ENCODE measurements around the gene CELSR2.

CELSR2 gene

GRCh38 chr1:109307274-109308021, 58.1 kb downstream of the CELSR2 start:
- no peak for DNase-seq

DNA sequence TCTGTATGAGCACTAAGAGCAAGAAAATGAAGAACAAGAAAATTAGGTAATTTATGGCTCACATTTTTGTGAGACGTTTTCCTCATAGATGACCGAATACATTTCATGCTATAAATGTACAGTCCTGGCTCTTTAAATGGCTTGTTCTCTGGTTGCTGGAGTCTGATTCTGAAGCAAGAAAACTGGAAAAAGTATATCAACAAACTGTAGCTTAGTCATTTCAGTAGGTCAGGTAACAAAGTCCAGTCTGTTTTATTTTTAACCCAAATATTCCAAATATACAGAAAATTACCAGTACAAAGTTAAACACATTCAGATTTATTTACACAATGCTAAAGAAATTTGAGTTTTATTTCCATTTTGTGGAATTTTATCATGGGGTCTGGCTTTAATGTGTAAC, 60.0 kb downstream of the CELSR2 start:
- DNase-seq: no peak

DNA sequence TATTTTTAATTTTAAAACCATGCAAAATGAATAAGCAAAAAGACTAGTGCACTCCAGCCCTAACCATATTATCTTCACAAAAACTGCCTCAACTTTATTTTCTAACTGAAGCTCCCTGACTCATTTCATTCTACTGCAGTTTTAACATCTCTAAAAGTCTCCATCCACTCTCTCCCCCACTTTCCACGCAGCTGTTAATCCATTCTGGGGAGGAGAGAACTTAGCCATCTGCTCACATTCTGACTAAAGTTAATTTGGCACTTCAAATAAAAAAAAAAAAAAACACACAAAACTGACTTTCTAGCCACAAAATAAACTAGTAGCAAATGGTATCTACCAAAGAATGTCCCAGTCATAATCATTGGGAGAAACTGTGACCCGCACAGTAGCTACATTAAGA, 62.9 kb downstream of the CELSR2 start:
- no peak for DNase-seq

DNA sequence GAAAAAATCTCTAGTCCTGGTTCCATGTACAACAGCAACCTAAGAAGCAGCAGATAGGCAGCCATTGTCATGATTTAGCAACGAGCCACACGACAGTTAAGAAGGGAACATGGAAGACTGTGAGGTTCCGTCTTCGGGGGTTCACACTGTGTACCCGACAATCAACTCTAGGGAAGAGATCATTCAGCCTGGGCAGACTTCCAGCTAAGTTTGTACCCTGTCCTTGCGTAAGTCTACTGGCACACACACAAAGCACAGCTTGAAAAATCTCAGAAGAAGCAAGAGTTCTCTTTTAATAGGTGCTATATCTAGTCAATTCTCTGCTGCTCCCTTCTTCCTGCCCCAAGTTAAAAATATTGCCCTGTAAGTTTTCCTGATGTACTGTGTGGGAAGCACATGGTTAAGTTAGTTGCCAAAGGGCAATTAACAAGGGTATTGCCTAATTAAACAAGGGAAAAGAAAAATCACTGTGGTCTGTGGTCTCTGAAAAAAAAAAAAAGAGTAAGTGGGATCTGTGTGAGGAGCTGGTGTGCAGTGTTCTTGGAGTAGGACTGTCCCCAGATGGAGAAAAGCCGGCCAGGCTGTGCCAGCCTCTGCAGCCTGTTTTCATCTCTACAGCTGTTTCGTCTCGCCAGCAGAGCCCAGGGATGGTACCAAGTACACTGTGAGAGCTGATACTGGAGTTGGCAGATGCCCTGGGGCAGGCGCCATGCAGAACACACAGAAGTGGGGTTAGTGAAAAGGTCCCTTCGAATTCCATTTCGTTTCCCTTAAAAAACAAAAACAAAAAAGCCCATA, 63.8 kb downstream of the CELSR2 start:
- DNase-seq: no peak

DNA sequence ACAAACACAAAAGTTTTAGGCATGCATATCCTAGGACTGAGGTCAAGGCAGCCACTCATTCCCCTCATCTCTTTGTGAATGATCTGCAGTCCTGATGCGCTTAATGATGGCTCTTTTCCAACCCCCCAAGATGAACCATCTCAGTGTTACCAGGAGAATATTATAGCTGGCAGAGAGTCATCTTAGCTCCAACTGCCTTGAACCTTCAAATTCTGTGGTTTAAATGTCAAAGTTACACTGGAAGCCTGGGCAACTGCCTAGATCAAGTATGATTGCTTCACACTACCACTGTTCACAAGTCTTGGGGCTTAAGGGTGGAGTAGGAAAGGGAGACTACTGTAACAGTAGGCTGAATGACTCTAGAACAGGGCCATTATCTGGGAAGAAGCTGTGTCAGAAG, 65.5 kb downstream of the CELSR2 start:
- no peak for DNase-seq

GRCh38 chr1:109315288-109315687, 65.9 kb downstream of the CELSR2 start:
- DNase-seq: no peak

DNA sequence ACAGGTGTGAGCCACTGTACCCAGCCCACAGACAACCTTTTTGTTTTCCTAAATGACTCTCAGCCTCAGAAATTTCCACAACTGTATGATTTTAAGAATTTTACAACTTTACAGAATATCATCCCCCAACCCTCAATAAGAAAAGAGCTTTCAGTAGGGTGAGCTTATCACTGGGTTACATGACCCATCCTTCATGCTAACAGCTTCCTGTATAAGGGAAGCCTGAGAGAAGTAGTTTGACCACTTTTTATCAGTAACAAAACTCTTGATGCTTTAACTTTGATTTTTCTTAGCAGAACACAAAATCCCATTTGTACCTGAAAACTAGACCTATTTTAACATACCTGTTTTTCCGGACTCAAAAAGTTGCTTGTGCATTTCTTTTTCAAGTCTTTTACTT, 67.2 kb downstream of the CELSR2 start:
- no peak for DNase-seq

DNA sequence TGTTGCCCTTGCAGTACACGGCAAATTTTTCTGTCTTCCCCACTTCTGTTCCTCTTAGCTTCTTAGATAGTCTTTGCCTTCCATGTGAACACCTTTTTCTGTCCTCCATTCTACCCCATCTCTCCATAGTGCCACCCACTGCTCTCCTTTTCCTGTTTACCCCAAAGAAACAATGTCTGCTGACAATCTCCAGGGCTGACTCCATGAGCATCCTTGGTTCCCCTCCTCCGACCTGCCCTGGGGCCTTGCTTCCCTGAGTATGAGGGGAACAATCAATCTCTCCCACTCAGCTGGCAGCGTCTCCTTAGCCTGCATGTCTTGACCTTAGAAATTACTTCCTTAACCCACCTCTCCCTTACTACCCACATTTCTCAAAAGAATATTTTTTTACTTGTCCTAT, 69.8 kb downstream of the CELSR2 start:
- no peak for DNase-seq

GRCh38 chr1:109322974-109323373, 73.6 kb downstream of the CELSR2 start:
- no peak for DNase-seq

Data from activated CD4-positive, alpha-beta T cell treated with anti-CD3 and anti-CD28 coated beads for 1 hour (primary cell).